Tibial nerve (tissue), 3 donors: ENCODE measurements around the gene UBE2A.

Experiments used
- CTCF ChIP-seq, 5 experiments: fragments of 200-600 bp in 3 of 5; fragments of 450-650 bp in 2 of 5; sonication (generic) in 3 of 5; IDR thresholded peaks; one replicate each; pipeline ENCODE4 v1.5.1; 2016 to 2019; ENCODE audit warnings: antibody characterized with exemption in 5 of 5, mild to moderate bottlenecking in 3 of 5, moderate library complexity in 2 of 5
- POLR2A ChIP-seq, 2 donors: fragments of 450-650 bp; IDR thresholded peaks; one replicate each; pipeline ENCODE4 v1.6.1; 2017; ENCODE audit warnings: antibody characterized with exemption in 2 of 2, mild to moderate bottlenecking in 2 of 2, moderate library complexity in 2 of 2

GRCh38 chrX:119589810-119590209 is 15.4 kb downstream of the UBE2A start:
- TF ChIP-seq CTCF (IDR thresholded peaks at IDR 0.05) (no peak), POLR2A (IDR thresholded peaks at IDR 0.05) (no peak)
